ENCODE measurements around the gene CD55. TPM values are rescaled to one million over a fixed set of nuclear protein-coding genes. Genes with fewer than 3 reads are reported as not detected.

CD55 gene
- total RNA-seq, 1 donor from 2014 or later: 25.5 TPM

- Mint-ChIP-seq H3K4me1 (ENCODE audit: low read depth, unreplicated experiment) (no peaks in the 10 kb centered on the region), H3K36me3 (ENCODE audit: unreplicated experiment) (no peaks in the 10 kb centered on the region), H3K4me3 (ENCODE audit: unreplicated experiment) (no peak overlapping the region), H3K27ac (ENCODE audit: unreplicated experiment) (no peak overlapping the region), H3K9me3 (ENCODE audit: unreplicated experiment) (no peaks in the 10 kb centered on the region), H3K27me3 (ENCODE audit: unreplicated experiment) (no peaks in the 10 kb centered on the region)
- no peak for TF ChIP-seq CTCF (IDR thresholded peaks at IDR 0.05; ENCODE audit: partially characterized antibody, unreplicated experiment)
- DNase-seq: no peak
These were observed 9.4 kb upstream of the CD55 start for GRCh38 chr1:207311888-207312603.

GRCh38 chr1:207312604-207312920 is 8.9 kb upstream of the CD55 start:
- no peaks in the 10 kb centered on the region for H3K4me1 Mint-ChIP-seq (ENCODE audit: low read depth, unreplicated experiment)
- no peak for DNase-seq
- TF ChIP-seq CTCF (IDR thresholded peaks at IDR 0.05; ENCODE audit: partially characterized antibody, unreplicated experiment): no peak
- no peaks in the 10 kb centered on the region for H3K36me3 Mint-ChIP-seq (ENCODE audit: unreplicated experiment)
- no peak overlapping the region for H3K27ac Mint-ChIP-seq (ENCODE audit: unreplicated experiment)
- H3K27me3 Mint-ChIP-seq (ENCODE audit: unreplicated experiment): no peaks in the 10 kb centered on the region
- H3K9me3 Mint-ChIP-seq (ENCODE audit: unreplicated experiment): no peaks in the 10 kb centered on the region
- H3K4me3 Mint-ChIP-seq (ENCODE audit: unreplicated experiment): no peak overlapping the region

GRCh38 chr1:207313131-207313530 is 8.3 kb upstream of the CD55 start:
- no peaks in the 10 kb centered on the region for H3K27me3 Mint-ChIP-seq (ENCODE audit: unreplicated experiment)

GRCh38 chr1:207314816-207315215 is 6.7 kb upstream of the CD55 start:
- Mint-ChIP-seq H3K36me3 (ENCODE audit: unreplicated experiment) (no peaks in the 10 kb centered on the region), H3K4me3 (ENCODE audit: unreplicated experiment) (no peak overlapping the region), H3K4me1 (ENCODE audit: low read depth, unreplicated experiment) (no peaks in the 10 kb centered on the region), H3K27ac (ENCODE audit: unreplicated experiment) (no peak overlapping the region), H3K27me3 (ENCODE audit: unreplicated experiment) (no peaks in the 10 kb centered on the region), H3K9me3 (ENCODE audit: unreplicated experiment) (no peaks in the 10 kb centered on the region)
- DNase-seq: no peak
- TF ChIP-seq CTCF (IDR thresholded peaks at IDR 0.05; ENCODE audit: partially characterized antibody, unreplicated experiment): no peak

More at GRCh38 chr1:207313131-207313530, 8.3 kb upstream of the CD55 start:
- Mint-ChIP-seq H3K4me1 (ENCODE audit: low read depth, unreplicated experiment) (no peaks in the 10 kb centered on the region), H3K36me3 (ENCODE audit: unreplicated experiment) (no peaks in the 10 kb centered on the region), H3K27ac (ENCODE audit: unreplicated experiment) (no peak overlapping the region), H3K9me3 (ENCODE audit: unreplicated experiment) (no peaks in the 10 kb centered on the region), H3K4me3 (ENCODE audit: unreplicated experiment) (no peak overlapping the region)
- no peak for DNase-seq
- TF ChIP-seq CTCF (IDR thresholded peaks at IDR 0.05; ENCODE audit: partially characterized antibody, unreplicated experiment): no peak

- H3K4me3 Mint-ChIP-seq (ENCODE audit: unreplicated experiment): no peak overlapping the region
- no peaks in the 10 kb centered on the region for H3K4me1 Mint-ChIP-seq (ENCODE audit: low read depth, unreplicated experiment)
These were observed 6.0 kb upstream of the CD55 start for GRCh38 chr1:207315435-207315834.

More at GRCh38 chr1:207315435-207315834, 6.0 kb upstream of the CD55 start:
- DNase-seq: no peak
- H3K36me3 Mint-ChIP-seq (ENCODE audit: unreplicated experiment): no peaks in the 10 kb centered on the region
- no peaks in the 10 kb centered on the region for H3K9me3 Mint-ChIP-seq (ENCODE audit: unreplicated experiment)
- H3K27ac Mint-ChIP-seq (ENCODE audit: unreplicated experiment): no peak overlapping the region
- no peaks in the 10 kb centered on the region for H3K27me3 Mint-ChIP-seq (ENCODE audit: unreplicated experiment)
- TF ChIP-seq CTCF (IDR thresholded peaks at IDR 0.05; ENCODE audit: partially characterized antibody, unreplicated experiment): no peak
